NT2/D1 (cell line): ENCODE data around the gene PHLPP1.

ENCODE experiments used
- DNase-seq: peaks from one replicate; pipeline ENCODE4 v3.0.0-alpha.2; 2011; ENCODE audit warnings: low read depth, low spot score
- H3K27me3 ChIP-seq: 2 replicates; pipeline ENCODE4 v1.6.0; 2011; ENCODE audit warnings: mild to moderate bottlenecking; ENCODE audit not compliant: insufficient read length, insufficient read depth
- H3K36me3 ChIP-seq: 2 replicates; pipeline ENCODE4 v1.6.1; 2011; ENCODE audit warnings: mild to moderate bottlenecking, low read length, mixed read lengths; ENCODE audit not compliant: insufficient read depth, insufficient read length
- H3K4me1 ChIP-seq: 2 replicates; pipeline ENCODE4 v1.5.1; 2011; ENCODE audit not compliant: insufficient read depth, insufficient read length
- H3K4me3 ChIP-seq: 2 replicates; pipeline ENCODE4 v1.5.1; 2011; ENCODE audit warnings: low read depth; ENCODE audit not compliant: insufficient read length
- H3K9ac ChIP-seq: 2 replicates; pipeline ENCODE4 v1.6.0; 2011; ENCODE audit warnings: low read depth; ENCODE audit not compliant: insufficient read length
- H3K9me3 ChIP-seq: 2 replicates; pipeline ENCODE4 v1.5.1; 2011; ENCODE audit warnings: mild to moderate bottlenecking, low read length; ENCODE audit not compliant: insufficient read depth
- SUZ12 ChIP-seq: IDR thresholded peaks from 2 replicates; pipeline ENCODE4 v1.6.1; 2011; ENCODE audit not compliant: insufficient read length, insufficient read depth; ENCODE audit errors: extremely low read depth
- YY1 ChIP-seq: IDR thresholded peaks from 2 replicates; pipeline ENCODE4 v1.6.1; 2011; ENCODE audit not compliant: insufficient read length, insufficient read depth
- ZNF274 ChIP-seq: IDR thresholded peaks from 2 replicates; pipeline ENCODE4 v1.6.1; 2011; ENCODE audit warnings: mild to moderate bottlenecking, low read depth, low read length

Gene PHLPP1

GRCh38 chr18:62812876-62813275 is 97.5 kb downstream of the PHLPP1 start:
- Histone ChIP-seq H3K27me3 (no peaks in the 10 kb centered on the region), H3K4me3 (no peak overlapping the region), H3K4me1 (no peaks in the 10 kb centered on the region), H3K36me3 (no peaks in the 10 kb centered on the region), H3K9me3 (no peaks in the 10 kb centered on the region), H3K9ac (no peak overlapping the region)
- TF ChIP-seq ZNF274 (no peak), YY1 (no peak), SUZ12 (no peak)
- DNase-seq: no peak

DNA sequence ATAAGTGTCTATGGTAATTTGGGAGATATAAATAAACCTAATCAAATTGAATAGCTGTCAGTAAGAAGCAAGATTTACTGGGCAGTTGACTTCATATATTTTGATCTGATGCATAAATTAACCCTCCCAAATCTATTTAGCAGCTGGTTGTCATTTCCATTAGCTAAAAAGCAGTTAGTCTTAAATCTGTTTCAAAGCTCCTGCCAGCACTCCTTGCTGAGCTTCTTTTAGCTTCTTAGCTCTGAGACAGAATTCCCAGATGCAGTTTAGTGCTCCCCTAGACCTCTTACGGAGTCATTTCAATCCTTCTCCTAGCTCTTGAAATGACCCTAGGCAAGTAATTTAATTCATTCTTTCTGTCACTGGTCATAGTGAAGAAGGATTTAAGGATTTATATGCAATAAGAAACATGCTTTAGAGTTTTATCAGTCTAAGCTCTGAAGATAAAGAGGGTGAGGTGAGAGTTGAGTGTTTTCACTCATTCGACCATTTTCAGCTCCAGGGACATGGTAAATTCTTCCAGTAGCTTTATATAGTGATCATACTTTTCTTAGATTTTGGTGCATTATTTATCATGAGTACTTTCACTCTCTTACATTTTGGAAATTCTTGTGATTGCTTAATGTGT is 98.9 kb downstream of the PHLPP1 start:
- H3K9ac ChIP-seq: no peak overlapping the region
- no peaks in the 10 kb centered on the region for H3K27me3 ChIP-seq
- no peaks in the 10 kb centered on the region for H3K9me3 ChIP-seq
- H3K4me3 ChIP-seq: no peak overlapping the region
- TF ChIP-seq SUZ12 (no peak), ZNF274 (no peak), YY1 (no peak)
- H3K4me1 ChIP-seq: no peaks in the 10 kb centered on the region
- H3K36me3 ChIP-seq: no peaks in the 10 kb centered on the region
- no peak for DNase-seq

DNA sequence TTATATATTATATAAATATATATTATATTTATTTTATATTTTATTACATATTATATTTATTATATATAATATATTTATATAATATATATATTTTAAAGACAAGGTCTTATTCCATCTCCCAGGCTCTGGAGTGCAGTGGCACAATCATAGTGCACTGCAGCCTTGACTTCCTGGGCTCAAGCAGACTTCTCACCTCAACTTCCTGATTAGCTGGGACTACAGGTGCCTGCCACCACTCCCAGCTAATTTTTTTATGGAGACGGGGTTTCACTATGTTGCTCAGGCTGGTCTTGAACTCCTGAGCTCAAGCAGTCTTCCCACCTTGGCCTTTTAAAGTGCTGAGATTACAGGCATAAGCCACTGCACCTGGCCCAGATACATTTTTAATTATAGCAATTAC is 110.0 kb downstream of the PHLPP1 start:
- Histone ChIP-seq H3K36me3 (peaks cover 5% of the 10 kb centered on the region), H3K4me3 (no peak overlapping the region), H3K9ac (no peak overlapping the region), H3K4me1 (no peaks in the 10 kb centered on the region), H3K9me3 (no peaks in the 10 kb centered on the region), H3K27me3 (no peaks in the 10 kb centered on the region)
- no peak for TF ChIP-seq ZNF274
- TF ChIP-seq SUZ12: no peak
- TF ChIP-seq YY1: no peak
- DNase-seq: no peak

- Histone ChIP-seq H3K27me3 (no peaks in the 10 kb centered on the region), H3K36me3 (peaks cover 7% of the 10 kb centered on the region), H3K4me1 (no peaks in the 10 kb centered on the region), H3K4me3 (no peak overlapping the region), H3K9me3 (no peaks in the 10 kb centered on the region), H3K9ac (no peak overlapping the region)
- no peak for TF ChIP-seq YY1
- TF ChIP-seq SUZ12: no peak
- no peak for TF ChIP-seq ZNF274
- no peak for DNase-seq
Measured at GRCh38 chr18:62827397-62827796, 112.1 kb downstream of the PHLPP1 start.

- H3K4me1 ChIP-seq: no peaks in the 10 kb centered on the region
- H3K9ac ChIP-seq: no peak overlapping the region
Measured at GRCh38 chr18:62828091-62828640, 112.8 kb downstream of the PHLPP1 start.

GRCh38 chr18:62828852-62829251 is 113.5 kb downstream of the PHLPP1 start:
- Histone ChIP-seq H3K27me3 (no peaks in the 10 kb centered on the region), H3K9me3 (no peaks in the 10 kb centered on the region), H3K9ac (no peak overlapping the region), H3K4me3 (no peak overlapping the region), H3K4me1 (no peaks in the 10 kb centered on the region), H3K36me3 (peaks cover 7% of the 10 kb centered on the region)
- TF ChIP-seq YY1 (no peak), SUZ12 (no peak), ZNF274 (no peak)
- DNase-seq: no peak

More at GRCh38 chr18:62828091-62828640, 112.8 kb downstream of the PHLPP1 start:
- TF ChIP-seq SUZ12 (no peak), ZNF274 (no peak), YY1 (no peak)
- Histone ChIP-seq H3K27me3 (no peaks in the 10 kb centered on the region), H3K9me3 (no peaks in the 10 kb centered on the region), H3K4me3 (no peak overlapping the region), H3K36me3 (peaks cover 7% of the 10 kb centered on the region)
- no peak for DNase-seq

- H3K4me3 ChIP-seq: no peak overlapping the region
- H3K36me3 ChIP-seq: peaks cover 7% of the 10 kb centered on the region
- DNase-seq: no peak
- no peak for TF ChIP-seq SUZ12
- no peak for TF ChIP-seq YY1
- TF ChIP-seq ZNF274: no peak
- H3K9ac ChIP-seq: no peak overlapping the region
- H3K27me3 ChIP-seq: no peaks in the 10 kb centered on the region
- H3K9me3 ChIP-seq: no peaks in the 10 kb centered on the region
- no peaks in the 10 kb centered on the region for H3K4me1 ChIP-seq
Measured at GRCh38 chr18:62829936-62830335, 114.6 kb downstream of the PHLPP1 start.
